HG02678 (cell line): Measurements from ENCODE around the gene COL15A1.
"Not testable (repeated sequence)": the region's sequence is repeated elsewhere in the genome, so short reads cannot be mapped to it uniquely, and the experiment has no call there.

Source experiments
- ATAC-seq: cut with Tn5 transposase; IDR thresholded peaks from one replicate; pipeline ENCODE4 v1.9.1; 2021; ENCODE audit warnings: mild to moderate bottlenecking, moderate library complexity; ENCODE audit not compliant: unreplicated experiment

COL15A1 gene

DNA sequence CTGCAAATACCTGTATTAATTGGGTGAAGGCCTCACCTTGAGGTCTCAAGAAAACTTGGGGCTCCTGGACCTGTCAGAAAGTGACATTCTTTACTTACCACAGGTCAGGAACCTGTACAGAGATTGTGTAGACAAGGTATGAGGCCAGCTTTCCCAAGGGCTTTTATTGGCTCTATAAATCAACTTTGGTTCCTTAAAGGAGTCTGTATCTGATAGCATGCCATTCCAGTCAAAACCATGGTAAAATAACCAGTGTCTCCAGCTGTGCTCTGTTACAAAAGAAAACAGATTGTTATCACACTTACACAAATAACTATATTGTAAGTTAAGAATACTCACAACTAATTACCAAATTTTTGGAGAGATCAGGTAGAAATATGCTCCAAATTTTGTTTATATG is 64.5 kb downstream of the COL15A1 start:
- no peak for ATAC-seq

DNA sequence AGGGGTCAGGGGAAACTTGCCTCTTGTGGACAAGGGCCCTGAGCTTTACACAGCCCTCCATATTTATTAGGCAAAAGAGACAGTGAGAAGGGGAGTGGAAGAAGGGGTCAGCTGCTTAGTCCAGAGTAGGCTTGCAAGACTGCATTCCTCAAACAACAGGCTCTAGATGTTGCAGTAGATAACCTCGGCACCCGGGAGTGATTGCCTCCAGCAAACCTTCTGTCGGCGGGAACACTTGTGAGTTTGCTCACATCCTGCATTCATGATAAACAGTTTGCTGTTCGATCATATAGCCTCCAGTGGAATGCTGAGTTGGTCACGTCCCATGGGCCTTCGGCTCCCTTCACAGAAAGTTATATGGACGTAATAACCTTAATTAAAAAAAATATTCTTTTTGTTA is 66.7 kb downstream of the COL15A1 start:
- not testable (repeated sequence) for ATAC-seq

DNA sequence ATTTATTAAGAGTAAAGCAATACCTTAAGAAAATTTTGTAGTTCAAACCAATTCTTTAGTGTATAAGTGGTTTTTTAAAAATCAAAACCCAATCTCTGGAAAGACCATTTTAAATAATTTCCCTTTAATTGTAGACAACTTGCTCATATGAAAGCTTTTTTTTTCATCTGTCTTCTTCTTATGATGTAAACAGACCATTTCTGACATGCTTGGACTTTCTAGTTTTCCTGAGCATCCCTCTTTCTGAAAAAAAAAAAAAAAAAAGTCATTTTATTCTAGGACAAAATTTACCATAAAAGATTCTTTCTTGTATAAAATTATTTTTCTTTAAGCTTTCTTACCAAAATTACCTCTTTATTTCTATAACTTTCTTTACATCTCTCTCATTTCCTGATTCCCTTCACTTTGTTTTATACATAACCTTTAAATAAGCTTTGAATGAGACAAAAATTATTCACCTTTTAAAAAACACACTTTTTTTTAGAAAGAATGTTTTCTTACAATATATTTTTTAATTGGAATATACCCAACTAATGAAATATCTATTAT is 67.5 kb downstream of the COL15A1 start:
- ATAC-seq, result no peak

DNA sequence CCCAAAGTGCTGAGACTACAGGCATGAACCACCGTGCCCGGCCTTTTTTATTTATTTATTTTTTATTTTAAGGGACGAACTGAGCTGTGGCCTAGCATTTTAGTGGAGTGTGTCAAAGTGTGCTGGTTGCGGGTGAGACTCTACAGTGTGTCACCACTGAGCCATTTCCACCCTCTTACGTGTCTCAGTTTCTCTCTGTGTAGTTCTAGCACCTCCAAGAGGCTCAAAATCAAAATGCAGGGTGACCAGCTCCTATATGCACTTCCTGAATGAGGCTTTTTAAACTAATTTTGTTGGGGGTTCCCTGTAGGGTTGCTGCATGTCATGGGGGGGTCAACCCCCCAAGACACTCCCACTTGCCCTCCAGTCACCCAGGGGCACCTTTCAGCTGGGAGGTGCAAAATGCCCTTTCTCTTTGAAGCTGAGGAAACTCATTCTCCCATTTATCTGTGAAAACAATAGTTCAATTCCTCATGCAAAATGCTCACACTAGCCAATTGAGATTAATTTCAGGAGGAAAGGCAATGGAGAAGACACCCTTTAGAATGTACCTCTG is 69.3 kb downstream of the COL15A1 start:
- ATAC-seq, result no peak

DNA sequence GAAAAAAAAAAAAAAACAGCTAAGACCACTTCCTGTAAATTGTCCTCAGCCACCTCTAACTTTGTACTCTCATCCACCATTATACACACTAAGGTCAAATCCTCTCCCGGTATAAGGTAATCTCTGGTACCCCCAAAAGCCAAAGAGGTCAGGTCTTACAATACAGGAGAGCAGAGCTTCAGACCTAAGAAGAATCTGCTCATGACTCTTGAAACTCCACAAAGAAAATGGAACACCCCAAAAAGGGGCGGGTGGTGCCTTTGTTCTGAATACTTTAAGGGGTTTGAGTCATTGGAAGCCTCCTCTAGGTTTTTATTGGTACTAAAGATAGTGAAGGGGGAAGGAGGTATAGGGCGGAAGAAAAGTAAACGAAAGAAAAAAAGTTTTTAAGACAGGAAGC is 69.8 kb downstream of the COL15A1 start:
- no peak for ATAC-seq

DNA sequence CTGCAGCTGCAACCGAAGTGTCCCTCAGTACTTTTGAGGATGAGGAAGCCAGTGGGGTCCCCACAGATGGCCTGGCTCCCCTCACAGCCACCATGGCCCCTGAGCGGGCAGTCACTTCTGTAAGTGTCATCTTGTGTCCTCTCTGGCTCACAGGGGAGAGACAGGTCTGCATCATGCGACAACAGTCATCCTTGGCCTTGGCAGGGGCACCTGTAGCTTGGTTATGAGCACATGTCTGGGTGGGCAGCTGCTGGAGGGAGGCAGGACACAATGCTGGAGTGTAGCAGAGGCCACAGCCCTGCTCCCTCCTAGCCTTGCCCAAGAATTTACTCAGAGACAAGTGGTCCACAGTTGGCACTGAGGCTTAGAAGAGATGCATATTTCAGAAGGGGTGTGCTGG is 71.7 kb downstream of the COL15A1 start:
- ATAC-seq, result no peak

DNA sequence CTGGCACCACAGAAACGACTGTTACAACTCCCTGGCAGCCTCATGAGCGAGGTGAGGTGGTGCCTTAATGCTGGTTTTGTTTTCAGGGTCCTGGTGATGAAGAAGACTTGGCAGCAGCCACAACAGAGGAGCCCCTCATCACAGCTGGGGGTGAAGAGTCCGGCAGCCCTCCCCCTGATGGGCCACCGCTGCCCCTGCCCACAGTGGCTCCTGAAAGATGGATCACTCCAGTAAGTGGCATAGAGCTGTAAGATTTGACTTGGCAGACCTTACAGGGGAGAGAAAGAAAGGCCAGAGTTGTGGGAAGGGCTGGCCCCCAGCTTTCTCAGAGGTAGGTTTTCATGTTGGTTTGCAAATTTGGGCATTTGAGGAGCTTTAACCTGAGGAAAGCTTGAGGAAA is 72.2 kb downstream of the COL15A1 start:
- ATAC-seq, result no peak

DNA sequence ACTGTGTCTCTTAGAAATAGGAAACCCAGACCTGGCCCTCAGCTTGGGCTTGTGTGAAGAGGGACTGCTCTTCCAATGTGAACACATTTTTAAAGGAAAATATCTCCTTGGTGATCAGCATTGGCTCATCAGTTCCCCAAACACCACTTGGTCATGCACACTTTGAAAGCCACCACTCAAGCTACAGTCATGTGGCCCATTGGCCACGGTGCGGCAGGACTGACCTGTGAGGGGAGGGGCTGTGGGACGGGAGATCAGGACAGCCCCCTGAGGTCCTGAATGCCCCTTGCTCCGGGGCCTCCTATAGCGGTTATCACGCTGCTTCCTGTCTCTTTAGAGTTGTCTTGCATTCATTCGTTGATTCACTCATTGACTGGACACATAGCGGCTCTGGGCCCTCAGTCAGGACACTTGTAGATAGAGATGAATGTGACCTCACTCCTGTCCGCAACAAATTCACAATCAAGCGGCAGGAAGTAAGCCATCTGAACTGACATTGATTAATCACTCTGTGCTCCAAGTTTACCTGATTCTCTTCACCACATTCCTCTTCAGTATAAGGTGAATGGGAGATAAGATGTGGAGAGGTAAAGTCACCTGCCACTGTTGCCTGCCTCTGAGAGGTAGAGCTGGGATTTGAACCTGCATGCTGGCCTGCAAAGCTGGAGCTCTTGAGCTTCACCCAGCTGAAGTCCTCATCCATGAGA is 73.1 kb downstream of the COL15A1 start:
- no peak for ATAC-seq

DNA sequence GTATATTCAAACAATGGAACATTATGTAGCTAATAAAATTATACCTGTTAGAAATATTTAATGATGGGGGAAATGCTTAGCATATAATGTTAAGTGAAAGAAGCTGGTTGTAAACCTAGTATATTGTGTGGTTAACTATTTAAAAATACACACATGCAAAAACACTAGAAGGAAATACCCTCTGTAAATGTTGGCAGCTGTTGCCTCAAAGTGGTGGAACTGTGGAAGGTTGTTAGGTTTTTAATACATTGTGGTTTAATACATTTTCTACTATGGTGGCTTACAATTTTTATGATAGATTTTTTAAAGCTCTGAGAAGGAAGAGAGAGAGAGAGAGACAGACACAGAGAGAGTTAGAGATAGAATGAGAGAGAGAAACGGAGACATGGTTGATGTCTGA is 74.9 kb downstream of the COL15A1 start:
- ATAC-seq, result no peak

DNA sequence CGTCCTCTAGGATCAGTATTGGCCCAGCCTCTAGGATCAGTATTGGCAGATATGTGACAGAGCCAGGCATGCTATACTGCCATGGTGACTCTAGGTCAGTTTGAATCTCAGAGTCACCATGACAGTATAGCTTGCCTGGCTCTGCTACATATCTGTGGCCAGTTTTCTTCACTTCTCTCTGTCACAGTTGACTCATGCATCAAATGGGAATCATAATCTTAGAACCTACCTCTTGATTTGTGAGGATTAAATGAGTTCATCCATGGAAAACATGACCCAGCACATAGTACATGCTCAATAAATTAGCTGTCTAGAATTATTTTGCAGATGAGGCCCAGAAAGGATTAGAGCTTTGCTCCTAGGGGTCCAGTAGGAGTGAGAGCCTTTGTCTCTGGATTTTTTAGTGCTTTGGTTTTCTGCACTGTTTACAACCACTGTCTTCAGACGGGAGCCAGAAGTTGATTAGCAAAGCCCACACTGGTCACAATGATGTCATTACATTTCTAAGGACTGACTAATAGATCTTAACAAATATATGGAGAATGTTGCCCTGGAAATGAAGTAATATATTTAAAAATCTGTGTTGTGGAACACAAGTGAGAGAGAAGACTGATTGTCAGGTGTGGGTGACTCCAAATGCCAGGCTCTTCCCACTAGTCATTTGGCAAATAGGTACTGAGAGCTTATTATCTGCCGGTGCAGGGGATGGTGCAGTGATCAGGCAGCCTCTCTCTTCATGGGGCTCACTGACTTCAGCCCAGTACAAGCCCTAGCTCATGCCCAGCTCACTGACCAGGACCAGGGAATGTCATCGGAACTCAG is 76.0 kb downstream of the COL15A1 start:
- ATAC-seq, result no peak

DNA sequence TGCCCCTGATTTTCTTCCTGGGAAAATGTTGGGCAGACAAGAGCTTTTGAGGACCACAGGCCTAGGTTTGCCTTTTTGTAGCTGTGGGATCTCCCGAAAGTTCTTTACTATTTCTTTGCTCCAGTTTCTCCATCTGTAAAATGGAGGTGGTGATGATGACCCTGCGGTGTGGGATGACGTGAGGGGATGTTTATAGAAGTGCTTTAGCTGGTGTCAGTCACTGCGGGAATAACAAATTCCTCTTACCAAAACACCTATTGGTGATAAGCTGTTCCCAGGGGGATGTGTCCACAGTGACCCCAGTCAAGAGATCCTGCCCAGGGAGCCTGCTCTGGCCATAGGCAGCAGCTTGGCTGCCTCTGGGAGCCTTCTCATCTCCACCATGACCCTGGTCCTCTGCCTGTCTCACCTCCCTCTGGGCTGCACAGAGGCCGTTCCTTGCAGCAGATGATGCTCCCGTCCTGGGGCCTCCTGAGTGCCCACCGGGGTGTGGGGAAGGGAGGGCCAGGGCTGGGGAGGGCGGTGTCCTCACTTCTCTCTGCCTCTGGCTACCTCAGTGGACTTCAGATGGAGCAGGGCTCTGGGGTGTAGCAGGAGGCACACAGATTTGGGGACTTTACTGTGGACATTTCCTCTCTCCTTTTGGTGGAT is 77.2 kb downstream of the COL15A1 start:
- ATAC-seq, result no peak

DNA sequence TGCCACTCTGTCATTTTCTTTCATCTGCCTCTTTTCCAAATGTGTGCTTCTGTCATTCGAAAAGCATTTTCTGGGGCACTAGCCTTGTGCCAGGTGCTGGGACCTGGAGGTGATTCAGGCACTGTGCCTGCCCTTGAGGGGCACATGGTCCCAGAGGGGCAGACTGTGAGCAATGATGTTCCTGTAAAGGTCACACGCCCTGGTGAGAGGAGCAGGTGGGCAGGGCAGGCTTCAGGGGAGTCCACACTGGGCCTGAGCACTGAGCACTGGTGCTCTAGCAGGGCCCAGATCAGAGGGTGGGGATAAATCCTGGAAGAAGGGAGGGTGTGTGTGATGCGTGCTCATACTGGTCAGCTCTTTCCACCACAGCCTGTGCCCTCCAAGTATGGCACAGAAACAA is 77.8 kb downstream of the COL15A1 start:
- ATAC-seq, result no peak

DNA sequence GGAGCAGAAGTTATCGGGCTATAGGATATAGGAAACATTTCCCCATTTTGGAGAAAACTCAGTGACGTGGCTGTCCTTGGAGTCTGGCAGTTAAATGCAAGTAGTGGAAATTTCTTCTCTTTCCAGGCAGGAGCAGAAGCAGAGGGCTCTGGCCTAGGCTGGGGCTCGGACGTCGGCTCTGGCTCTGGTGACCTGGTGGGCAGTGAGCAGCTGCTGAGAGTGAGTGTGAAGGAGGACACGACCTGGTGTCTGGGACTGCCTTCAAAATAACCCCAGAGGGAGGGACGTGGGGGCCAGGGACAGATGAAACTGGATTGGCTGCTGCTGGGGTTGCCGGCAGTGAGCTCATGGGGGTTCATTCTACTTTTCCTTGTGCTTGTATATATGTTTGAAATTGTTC is 79.5 kb downstream of the COL15A1 start:
- no peak for ATAC-seq

DNA sequence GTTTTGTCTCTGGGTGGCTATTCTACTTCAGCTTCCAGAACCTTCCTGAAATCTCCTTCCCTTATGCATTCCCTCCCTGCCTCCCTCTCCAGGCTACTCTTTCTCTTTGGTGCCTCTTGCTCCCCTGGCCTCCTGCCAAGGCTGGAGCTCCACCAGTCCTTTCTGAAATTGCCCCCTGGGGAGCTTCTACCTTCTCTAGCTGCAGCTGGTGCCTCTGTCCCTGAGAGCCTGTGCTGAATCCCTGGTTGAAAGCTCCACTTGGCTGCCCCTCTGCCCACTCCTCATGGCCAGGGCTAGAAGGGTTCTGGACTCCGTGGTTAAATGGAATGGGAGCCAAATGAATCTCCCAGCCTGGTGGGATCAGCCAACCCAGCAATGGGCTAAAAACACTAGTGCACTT is 80.1 kb downstream of the COL15A1 start:
- ATAC-seq, result no peak

DNA sequence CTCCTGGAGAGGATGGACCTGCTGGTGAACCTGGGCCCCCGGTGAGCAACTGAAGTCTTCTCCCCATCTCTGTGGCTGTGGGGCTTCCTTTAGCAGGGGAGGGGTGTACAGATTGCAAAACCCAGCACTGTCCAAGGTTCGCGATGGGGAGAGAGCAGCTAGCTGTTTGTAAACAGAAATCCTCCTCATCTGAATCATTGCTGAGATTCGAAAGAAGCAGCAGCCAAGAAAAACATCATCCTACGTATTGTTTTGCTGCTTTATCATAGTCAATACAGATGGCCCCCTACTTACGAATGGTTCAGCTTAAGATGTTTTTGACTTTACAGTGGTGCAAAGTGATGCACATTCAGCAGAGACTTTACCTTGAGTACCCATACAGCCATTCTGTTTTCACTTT is 81.3 kb downstream of the COL15A1 start:
- no peak for ATAC-seq

DNA sequence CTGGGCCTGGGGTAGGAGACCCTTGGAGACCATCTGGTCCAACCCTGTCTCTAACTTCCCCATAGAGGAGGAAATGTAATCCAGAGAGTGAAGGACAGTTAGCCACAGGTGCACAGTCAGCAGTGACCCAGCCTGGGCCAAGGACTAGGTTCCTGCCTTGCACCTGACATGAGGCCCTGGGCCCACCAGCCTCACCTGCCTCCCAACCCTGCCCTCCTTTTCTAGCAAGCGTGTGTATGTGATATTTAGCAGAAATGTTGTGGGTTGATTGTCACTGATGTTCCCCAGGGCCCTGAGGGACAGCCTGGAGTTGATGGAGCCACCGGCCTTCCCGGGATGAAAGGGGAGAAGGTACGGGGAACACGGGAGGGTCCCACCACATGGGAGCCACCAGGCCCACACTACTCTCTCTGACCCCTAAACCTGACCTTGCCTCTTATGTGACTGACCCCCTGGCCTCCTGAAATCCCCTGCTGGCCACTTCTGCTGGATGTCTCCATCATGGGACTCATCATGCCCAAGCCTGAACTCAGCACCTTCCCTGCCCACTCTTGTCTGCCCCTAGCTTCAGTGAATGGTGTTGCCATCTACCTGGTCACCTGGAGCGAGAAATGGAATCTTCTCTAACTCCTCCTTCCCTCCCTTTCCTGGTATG is 82.0 kb downstream of the COL15A1 start:
- no peak for ATAC-seq

DNA sequence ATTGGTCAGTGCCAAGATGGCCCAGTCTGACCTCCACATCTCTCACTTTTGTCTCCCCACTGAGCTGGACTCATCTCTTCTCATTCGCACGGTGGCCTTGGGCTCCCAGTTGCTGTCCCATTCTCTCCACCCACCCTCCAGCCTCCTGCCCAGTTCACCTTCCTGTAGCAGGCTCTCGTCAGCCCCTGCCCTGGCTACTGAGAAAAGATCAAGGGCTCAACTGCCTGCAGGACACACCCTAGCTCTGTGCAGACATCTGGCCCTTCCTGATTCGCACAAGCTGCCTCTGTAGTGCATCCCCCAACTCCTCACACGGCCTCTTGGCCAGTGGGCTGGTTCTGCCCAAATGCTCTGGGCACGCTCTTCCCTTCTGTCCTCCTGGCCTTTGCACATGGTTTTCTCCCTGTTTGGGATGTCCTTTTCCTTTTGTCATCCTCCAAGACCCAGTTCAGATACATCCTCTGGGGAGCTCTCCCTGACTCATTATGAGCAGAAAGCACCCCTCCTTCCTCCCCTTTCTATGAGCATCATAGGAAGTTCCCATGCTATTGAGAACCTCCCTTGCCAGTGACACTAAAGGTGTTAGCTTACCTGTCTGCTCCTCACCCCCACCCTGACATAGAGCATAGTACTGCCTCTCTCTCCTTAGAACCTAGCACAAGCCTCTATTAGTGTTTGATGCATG is 82.7 kb downstream of the COL15A1 start:
- no peak for ATAC-seq

DNA sequence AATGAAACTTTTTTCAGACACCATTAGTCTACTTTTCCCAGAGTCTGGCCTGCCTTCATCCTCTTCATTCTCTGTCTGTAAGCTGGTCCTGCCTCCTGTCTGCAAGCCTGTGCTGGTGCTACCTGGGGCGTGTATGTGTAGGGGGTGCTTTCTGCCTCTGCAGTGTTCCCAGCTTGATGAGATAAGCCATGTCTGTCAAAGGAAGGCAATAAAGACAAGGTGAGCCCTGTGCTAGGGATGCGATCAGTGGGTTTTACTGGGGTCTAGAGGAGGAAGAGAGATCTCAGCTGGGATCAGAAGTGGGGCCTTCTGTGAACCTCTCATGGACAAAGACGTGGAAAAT is 83.2 kb downstream of the COL15A1 start:
- no peak for ATAC-seq

DNA sequence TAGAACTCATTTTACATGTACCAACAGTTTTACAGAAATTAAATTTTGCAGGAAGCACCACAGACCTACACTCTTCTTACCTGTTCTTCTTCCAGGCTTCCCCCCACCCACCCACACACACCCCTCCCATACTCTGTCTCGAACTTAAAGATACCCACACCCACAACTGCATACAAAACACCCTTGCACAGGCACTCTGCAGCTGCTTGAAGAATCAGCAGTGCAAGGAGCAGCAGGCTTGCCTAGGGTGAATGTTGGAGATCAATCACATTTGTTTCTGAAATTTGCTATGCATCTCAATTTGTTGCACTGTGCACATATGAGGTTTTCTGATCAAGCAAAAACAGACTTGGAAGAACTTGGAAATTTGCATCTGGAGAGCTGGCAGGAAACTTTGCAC is 83.7 kb downstream of the COL15A1 start:
- ATAC-seq, result no peak

DNA sequence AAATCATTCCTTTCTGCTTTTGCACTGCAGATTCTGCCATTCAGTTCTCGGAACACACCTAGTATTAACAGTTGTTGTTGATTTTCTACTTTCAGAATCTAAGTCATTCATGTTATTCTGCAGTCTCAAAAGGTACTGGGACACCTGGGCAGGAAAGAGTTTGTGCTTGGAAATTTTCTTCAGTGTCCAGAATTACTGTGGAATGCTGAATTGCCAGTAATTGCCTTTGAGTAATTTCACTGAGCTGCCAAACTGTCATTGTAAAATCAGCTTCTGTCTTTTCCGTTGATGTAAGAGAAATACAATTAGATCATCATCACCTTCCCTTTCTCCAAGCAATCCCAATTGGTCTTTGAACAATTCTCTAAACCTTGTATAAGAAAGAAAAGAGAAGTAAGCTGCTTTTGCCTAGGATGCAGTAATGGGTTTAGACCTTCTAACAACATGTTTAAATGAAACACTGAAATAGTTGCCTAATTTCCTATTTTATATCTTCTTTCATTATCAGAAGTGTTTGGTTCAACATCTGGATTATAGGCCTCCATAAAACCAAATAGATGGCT is 85.5 kb downstream of the COL15A1 start:
- no peak for ATAC-seq
